GM12878 (cell line): ENCODE data around the gene SMIM14. TPM values are rescaled to one million over a fixed set of nuclear protein-coding genes. Genes with fewer than 3 reads are reported as not detected.

Experiments used
- BMI1 ChIP-seq: fragments of 450-650 bp; IDR thresholded peaks from 2 replicates; pipeline ENCODE4 v1.6.1; 2016; ENCODE audit warnings: mild to moderate bottlenecking, moderate library complexity, borderline replicate concordance
- CEBPB ChIP-seq, 2 experiments: fragments of 150-350 bp in 1 of 2; IDR thresholded peaks; 2 replicates each; pipeline ENCODE4 v1.6.1; 2012 to 2014; ENCODE audit warnings: low read depth in 2 of 2, low read length in 2 of 2, borderline replicate concordance in 1 of 2, inconsistent platforms in 1 of 2
- CHD2 ChIP-seq: IDR thresholded peaks from 2 replicates; pipeline ENCODE4 v1.6.1; 2011; ENCODE audit warnings: low read depth, low read length, improper control_type of control experiment, borderline replicate concordance
- FOS ChIP-seq: IDR thresholded peaks from 3 replicates; pipeline ENCODE4 v1.6.1; 2011; ENCODE audit warnings: borderline replicate concordance; ENCODE audit not compliant: insufficient read length; ENCODE audit errors: extremely low read depth
- JUND ChIP-seq: IDR thresholded peaks from 2 replicates; pipeline ENCODE4 v1.6.1; 2012; ENCODE audit warnings: low read depth, mild to moderate bottlenecking, low read length, improper control_type of control experiment, moderate library complexity
- KAT2A ChIP-seq: conservative IDR thresholded peaks from 2 replicates; pipeline ENCODE4 v1.6.1; 2011; ENCODE audit warnings: low read depth, low read length; ENCODE audit not compliant: control insufficient read depth
- NKRF ChIP-seq: fragments of 450-650 bp; conservative IDR thresholded peaks from 2 replicates; pipeline ENCODE4 v1.6.1; 2017; ENCODE audit warnings: mild to moderate bottlenecking, moderate library complexity
- NR2C1 ChIP-seq: fragments of 450-650 bp; IDR thresholded peaks from 2 replicates; pipeline ENCODE4 v1.6.1; 2017; ENCODE audit warnings: antibody characterized with exemption, mild to moderate bottlenecking, moderate library complexity
- SMARCA5 ChIP-seq: fragments of 450-650 bp; IDR thresholded peaks from 2 replicates; pipeline ENCODE4 v1.6.1; 2017; ENCODE audit warnings: mild to moderate bottlenecking
- TAF1 ChIP-seq: IDR thresholded peaks from 2 replicates; pipeline ENCODE4 v1.6.1; 2011; ENCODE audit warnings: mild to moderate bottlenecking, low read depth, low read length, borderline replicate concordance
- ZBED1 ChIP-seq: IDR thresholded peaks from 2 replicates; pipeline ENCODE4 v1.6.1; 2016; ENCODE audit warnings: borderline replicate concordance
- ZNF24 ChIP-seq: fragments of 450-650 bp; IDR thresholded peaks from 2 replicates; pipeline ENCODE4 v1.6.1; 2017; ENCODE audit warnings: antibody characterized with exemption, mild to moderate bottlenecking
- polyA plus RNA-seq, 11 experiments: library from polyadenylated mRNA; depleted of rRNA in 4 of 11; unstranded in 6 of 11; stranded (reverse) in 5 of 11; fragments of >200 nt; fragmentation: Nextera tagmentation in 4 of 11; fragmentation: Illumina TruSeq in 1 of 11; extraction: Ambion mirVana in 4 of 11; extraction: Trizol in 1 of 11; gene quantifications; 1 replicate in 1 of 11; 2 replicates in 10 of 11; pipeline versions ENCODE4 v1.2.1 to v1.2.3, GENCODE V29; 2011 to 2016; ENCODE audit warnings: inconsistent platforms in 2 of 11, missing spikeins in 2 of 11, low read depth in 1 of 11
- total RNA-seq, 4 experiments: library from RNA; depleted of rRNA in 3 of 4; stranded (reverse); fragments of >200 nt in 3 of 4; fragmentation: Illumina TruSeq in 1 of 4; extraction: Trizol in 1 of 4; gene quantifications; 2 replicates each; pipeline versions ENCODE4 v1.2.1 to v1.2.3, GENCODE V29; 2013 to 2021
- TF ChIP-seq, protein P1 (sequence below): IDR thresholded peaks from 2 replicates; pipeline ENCODE4 v1.6.1; 2012; ENCODE audit warnings: low read depth, low read length, improper control_type of control experiment
- TF ChIP-seq, protein P2 (sequence below): IDR thresholded peaks from 2 replicates; pipeline ENCODE4 v1.6.1; 2012; ENCODE audit warnings: low read length, inconsistent platforms
- TF ChIP-seq, protein P3 (sequence below): IDR thresholded peaks from 2 replicates; pipeline ENCODE4 v1.6.1; 2012; ENCODE audit warnings: improper control_type of control experiment, low read depth, low read length; ENCODE audit not compliant: insufficient replicate concordance
- TF ChIP-seq, protein P4 (sequence below): fragments of 450-650 bp; IDR thresholded peaks from 2 replicates; pipeline ENCODE4 v1.6.1; 2016; ENCODE audit warnings: mild to moderate bottlenecking, moderate library complexity, borderline replicate concordance

SMIM14 gene
- total and polyA plus RNA-seq, 10 of the 15 experiments (the other 5 are each of a cell fraction or from before 2014, with no cell fraction given), result 125 to 671 (median 188) TPM

GRCh38 chr4:39655876-39656275, 17.2 kb upstream of the SMIM14 start (continued):
- TF ChIP-seq NR2C1 (no peak), TAF1 (no peak), ZNF24 (0 out of 2 replicates have a peak, but pooled peaks have one; percentile 28), KAT2A (no peak), BMI1 (no peak), ZBED1 (no peak), JUND (no peak), CEBPB (IDR thresholded peaks at IDR 0.05; ENCODE audit: borderline replicate concordance in 1 of 2, low read depth in 2 of 2, low read length in 2 of 2) (no peak), NKRF (no peak), SMARCA5 (no peak), CHD2 (no peak), FOS (no peak)
- TF ChIP-seq, protein P1, sequence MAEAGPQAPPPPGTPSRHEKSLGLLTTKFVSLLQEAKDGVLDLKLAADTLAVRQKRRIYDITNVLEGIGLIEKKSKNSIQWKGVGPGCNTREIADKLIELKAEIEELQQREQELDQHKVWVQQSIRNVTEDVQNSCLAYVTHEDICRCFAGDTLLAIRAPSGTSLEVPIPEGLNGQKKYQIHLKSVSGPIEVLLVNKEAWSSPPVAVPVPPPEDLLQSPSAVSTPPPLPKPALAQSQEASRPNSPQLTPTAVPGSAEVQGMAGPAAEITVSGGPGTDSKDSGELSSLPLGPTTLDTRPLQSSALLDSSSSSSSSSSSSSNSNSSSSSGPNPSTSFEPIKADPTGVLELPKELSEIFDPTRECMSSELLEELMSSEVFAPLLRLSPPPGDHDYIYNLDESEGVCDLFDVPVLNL, result no peak
- TF ChIP-seq, protein P2, sequence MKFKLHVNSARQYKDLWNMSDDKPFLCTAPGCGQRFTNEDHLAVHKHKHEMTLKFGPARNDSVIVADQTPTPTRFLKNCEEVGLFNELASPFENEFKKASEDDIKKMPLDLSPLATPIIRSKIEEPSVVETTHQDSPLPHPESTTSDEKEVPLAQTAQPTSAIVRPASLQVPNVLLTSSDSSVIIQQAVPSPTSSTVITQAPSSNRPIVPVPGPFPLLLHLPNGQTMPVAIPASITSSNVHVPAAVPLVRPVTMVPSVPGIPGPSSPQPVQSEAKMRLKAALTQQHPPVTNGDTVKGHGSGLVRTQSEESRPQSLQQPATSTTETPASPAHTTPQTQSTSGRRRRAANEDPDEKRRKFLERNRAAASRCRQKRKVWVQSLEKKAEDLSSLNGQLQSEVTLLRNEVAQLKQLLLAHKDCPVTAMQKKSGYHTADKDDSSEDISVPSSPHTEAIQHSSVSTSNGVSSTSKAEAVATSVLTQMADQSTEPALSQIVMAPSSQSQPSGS, result peak; percentile 32; the same call in 1 of the 2 replicates
- TF ChIP-seq, protein P3, sequence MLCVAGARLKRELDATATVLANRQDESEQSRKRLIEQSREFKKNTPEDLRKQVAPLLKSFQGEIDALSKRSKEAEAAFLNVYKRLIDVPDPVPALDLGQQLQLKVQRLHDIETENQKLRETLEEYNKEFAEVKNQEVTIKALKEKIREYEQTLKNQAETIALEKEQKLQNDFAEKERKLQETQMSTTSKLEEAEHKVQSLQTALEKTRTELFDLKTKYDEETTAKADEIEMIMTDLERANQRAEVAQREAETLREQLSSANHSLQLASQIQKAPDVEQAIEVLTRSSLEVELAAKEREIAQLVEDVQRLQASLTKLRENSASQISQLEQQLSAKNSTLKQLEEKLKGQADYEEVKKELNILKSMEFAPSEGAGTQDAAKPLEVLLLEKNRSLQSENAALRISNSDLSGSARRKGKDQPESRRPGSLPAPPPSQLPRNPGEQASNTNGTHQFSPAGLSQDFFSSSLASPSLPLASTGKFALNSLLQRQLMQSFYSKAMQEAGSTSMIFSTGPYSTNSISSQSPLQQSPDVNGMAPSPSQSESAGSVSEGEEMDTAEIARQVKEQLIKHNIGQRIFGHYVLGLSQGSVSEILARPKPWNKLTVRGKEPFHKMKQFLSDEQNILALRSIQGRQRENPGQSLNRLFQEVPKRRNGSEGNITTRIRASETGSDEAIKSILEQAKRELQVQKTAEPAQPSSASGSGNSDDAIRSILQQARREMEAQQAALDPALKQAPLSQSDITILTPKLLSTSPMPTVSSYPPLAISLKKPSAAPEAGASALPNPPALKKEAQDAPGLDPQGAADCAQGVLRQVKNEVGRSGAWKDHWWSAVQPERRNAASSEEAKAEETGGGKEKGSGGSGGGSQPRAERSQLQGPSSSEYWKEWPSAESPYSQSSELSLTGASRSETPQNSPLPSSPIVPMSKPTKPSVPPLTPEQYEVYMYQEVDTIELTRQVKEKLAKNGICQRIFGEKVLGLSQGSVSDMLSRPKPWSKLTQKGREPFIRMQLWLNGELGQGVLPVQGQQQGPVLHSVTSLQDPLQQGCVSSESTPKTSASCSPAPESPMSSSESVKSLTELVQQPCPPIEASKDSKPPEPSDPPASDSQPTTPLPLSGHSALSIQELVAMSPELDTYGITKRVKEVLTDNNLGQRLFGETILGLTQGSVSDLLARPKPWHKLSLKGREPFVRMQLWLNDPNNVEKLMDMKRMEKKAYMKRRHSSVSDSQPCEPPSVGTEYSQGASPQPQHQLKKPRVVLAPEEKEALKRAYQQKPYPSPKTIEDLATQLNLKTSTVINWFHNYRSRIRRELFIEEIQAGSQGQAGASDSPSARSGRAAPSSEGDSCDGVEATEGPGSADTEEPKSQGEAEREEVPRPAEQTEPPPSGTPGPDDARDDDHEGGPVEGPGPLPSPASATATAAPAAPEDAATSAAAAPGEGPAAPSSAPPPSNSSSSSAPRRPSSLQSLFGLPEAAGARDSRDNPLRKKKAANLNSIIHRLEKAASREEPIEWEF, result no peak
- TF ChIP-seq, protein P4, sequence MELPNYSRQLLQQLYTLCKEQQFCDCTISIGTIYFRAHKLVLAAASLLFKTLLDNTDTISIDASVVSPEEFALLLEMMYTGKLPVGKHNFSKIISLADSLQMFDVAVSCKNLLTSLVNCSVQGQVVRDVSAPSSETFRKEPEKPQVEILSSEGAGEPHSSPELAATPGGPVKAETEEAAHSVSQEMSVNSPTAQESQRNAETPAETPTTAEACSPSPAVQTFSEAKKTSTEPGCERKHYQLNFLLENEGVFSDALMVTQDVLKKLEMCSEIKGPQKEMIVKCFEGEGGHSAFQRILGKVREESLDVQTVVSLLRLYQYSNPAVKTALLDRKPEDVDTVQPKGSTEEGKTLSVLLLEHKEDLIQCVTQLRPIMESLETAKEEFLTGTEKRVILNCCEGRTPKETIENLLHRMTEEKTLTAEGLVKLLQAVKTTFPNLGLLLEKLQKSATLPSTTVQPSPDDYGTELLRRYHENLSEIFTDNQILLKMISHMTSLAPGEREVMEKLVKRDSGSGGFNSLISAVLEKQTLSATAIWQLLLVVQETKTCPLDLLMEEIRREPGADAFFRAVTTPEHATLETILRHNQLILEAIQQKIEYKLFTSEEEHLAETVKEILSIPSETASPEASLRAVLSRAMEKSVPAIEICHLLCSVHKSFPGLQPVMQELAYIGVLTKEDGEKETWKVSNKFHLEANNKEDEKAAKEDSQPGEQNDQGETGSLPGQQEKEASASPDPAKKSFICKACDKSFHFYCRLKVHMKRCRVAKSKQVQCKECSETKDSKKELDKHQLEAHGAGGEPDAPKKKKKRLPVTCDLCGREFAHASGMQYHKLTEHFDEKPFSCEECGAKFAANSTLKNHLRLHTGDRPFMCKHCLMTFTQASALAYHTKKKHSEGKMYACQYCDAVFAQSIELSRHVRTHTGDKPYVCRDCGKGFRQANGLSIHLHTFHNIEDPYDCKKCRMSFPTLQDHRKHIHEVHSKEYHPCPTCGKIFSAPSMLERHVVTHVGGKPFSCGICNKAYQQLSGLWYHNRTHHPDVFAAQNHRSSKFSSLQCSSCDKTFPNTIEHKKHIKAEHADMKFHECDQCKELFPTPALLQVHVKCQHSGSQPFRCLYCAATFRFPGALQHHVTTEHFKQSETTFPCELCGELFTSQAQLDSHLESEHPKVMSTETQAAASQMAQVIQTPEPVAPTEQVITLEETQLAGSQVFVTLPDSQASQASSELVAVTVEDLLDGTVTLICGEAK, result no peak
